H9 (cell line): Measurements from ENCODE around the gene TMEM233. TPM values are rescaled to one million over a fixed set of nuclear protein-coding genes. Genes with fewer than 3 reads are reported as not detected.

Experiments
- DNase-seq: peaks from one replicate; pipeline ENCODE4 v3.0.0-alpha.2; 2017
- H2AFZ ChIP-seq: one replicate; pipeline ENCODE4 v1.6.1; 2013; ENCODE audit warnings: mild to moderate bottlenecking, low read length, control low read depth, moderate library complexity
- H2AK5ac ChIP-seq: 2 replicates; pipeline ENCODE4 v1.6.1; 2013; ENCODE audit warnings: low read length, control low read depth, mixed read lengths; ENCODE audit not compliant: insufficient read length
- H2BK120ac ChIP-seq: one replicate; pipeline ENCODE4 v1.6.1; 2013; ENCODE audit warnings: low read depth, mild to moderate bottlenecking, low read length, control low read depth, inconsistent platforms; ENCODE audit not compliant: poor library complexity, severe bottlenecking
- H2BK12ac ChIP-seq: 2 replicates; pipeline ENCODE4 v1.6.1; 2013; ENCODE audit warnings: low read length, control low read depth, mixed read lengths, low read depth; ENCODE audit not compliant: insufficient read length
- H2BK15ac ChIP-seq: 2 replicates; pipeline ENCODE4 v1.6.1; 2013; ENCODE audit warnings: low read depth, low read length, control low read depth
- H2BK20ac ChIP-seq: one replicate; pipeline ENCODE4 v1.6.1; 2013; ENCODE audit warnings: low read depth, mild to moderate bottlenecking, low read length, control low read depth, inconsistent platforms; ENCODE audit not compliant: poor library complexity, severe bottlenecking
- H2BK5ac ChIP-seq: 2 replicates; pipeline ENCODE4 v1.6.1; 2013; ENCODE audit warnings: low read length, control low read depth, mixed read lengths; ENCODE audit not compliant: insufficient read length
- H3K14ac ChIP-seq: 2 replicates; pipeline ENCODE4 v1.6.1; 2013; ENCODE audit warnings: low read length, control low read depth; ENCODE audit not compliant: insufficient read depth
- H3K18ac ChIP-seq: 2 replicates; pipeline ENCODE4 v1.6.1; 2013; ENCODE audit warnings: low read depth, mild to moderate bottlenecking, mixed read lengths, low read length, control low read depth; ENCODE audit not compliant: insufficient read length
- H3K23ac ChIP-seq: 2 replicates; pipeline ENCODE4 v1.6.1; 2013; ENCODE audit warnings: low read length, control low read depth, mixed read lengths, low read depth; ENCODE audit not compliant: insufficient read length
- H3K23me2 ChIP-seq: 2 replicates; pipeline ENCODE4 v1.6.1; 2013; ENCODE audit warnings: low read depth, mild to moderate bottlenecking, mixed read lengths, low read length, control low read depth; ENCODE audit not compliant: insufficient read length, poor library complexity, severe bottlenecking
- H3K27ac ChIP-seq: 2 replicates; pipeline ENCODE4 v1.5.1; 2013; ENCODE audit warnings: low read length, control low read depth, mixed read lengths, low read depth; ENCODE audit not compliant: insufficient read length
- H3K27me3 ChIP-seq: 2 replicates; pipeline ENCODE4 v1.6.1; 2013; ENCODE audit warnings: low read length, control low read depth, inconsistent platforms; ENCODE audit not compliant: insufficient read depth
- H3K4ac ChIP-seq: 2 replicates; pipeline ENCODE4 v1.6.1; 2013; ENCODE audit warnings: low read depth, mild to moderate bottlenecking, control low read depth, inconsistent platforms, low read length, moderate library complexity
- H3K4me1 ChIP-seq: 2 replicates; pipeline ENCODE4 v1.6.1; 2013; ENCODE audit warnings: low read length, control low read depth, inconsistent platforms; ENCODE audit not compliant: insufficient read depth
- H3K4me2 ChIP-seq: 2 replicates; pipeline ENCODE4 v1.6.1; 2013; ENCODE audit warnings: low read length, control low read depth, mixed read lengths; ENCODE audit not compliant: insufficient read length, insufficient read depth
- H3K56ac ChIP-seq: 2 replicates; pipeline ENCODE4 v1.6.1; 2013; ENCODE audit warnings: low read depth, mild to moderate bottlenecking, mixed read lengths, low read length, control low read depth; ENCODE audit not compliant: insufficient read length
- H3K79me1 ChIP-seq: 2 replicates; pipeline ENCODE4 v1.6.1; 2013; ENCODE audit warnings: low read depth, mild to moderate bottlenecking, moderate library complexity, low read length, control low read depth, inconsistent platforms; ENCODE audit not compliant: insufficient read depth, poor library complexity, severe bottlenecking
- H3K79me2 ChIP-seq: 2 replicates; pipeline ENCODE4 v1.6.1; 2013; ENCODE audit warnings: low read length, control low read depth, inconsistent platforms; ENCODE audit not compliant: insufficient read depth
- H3K9ac ChIP-seq: 2 replicates; pipeline ENCODE4 v1.6.1; 2013; ENCODE audit warnings: low read length, control low read depth, mixed read lengths; ENCODE audit not compliant: insufficient read length; ENCODE audit errors: extremely low read depth
- H3K9me3 ChIP-seq: one replicate; pipeline ENCODE4 v1.6.1; 2013; ENCODE audit warnings: low read depth, low read length, inconsistent platforms; ENCODE audit not compliant: control insufficient read depth
- H3T11ph ChIP-seq: one replicate; pipeline ENCODE4 v1.6.1; 2013; ENCODE audit warnings: mild to moderate bottlenecking, low read length, control low read depth, inconsistent platforms
- H4K20me1 ChIP-seq: one replicate; pipeline ENCODE4 v1.6.1; 2013; ENCODE audit not compliant: control insufficient read depth, insufficient read length, insufficient read depth
- H4K5ac ChIP-seq: 2 replicates; pipeline ENCODE4 v1.6.1; 2013; ENCODE audit warnings: low read depth, mild to moderate bottlenecking, mixed read lengths, low read length, control low read depth; ENCODE audit not compliant: insufficient read length
- H4K8ac ChIP-seq: replicated peaks from 2 replicates; pipeline ENCODE4 v1.6.1; 2013; ENCODE audit warnings: low read length, control low read depth, mixed read lengths, low read depth; ENCODE audit not compliant: insufficient read length
- H4K91ac ChIP-seq: 2 replicates; pipeline ENCODE4 v1.6.1; 2013; ENCODE audit warnings: low read depth, mild to moderate bottlenecking, moderate library complexity, mixed read lengths, low read length, control low read depth; ENCODE audit not compliant: insufficient read length
- H3K27ac Mint-ChIP-seq, 3 experiments: 2 replicates in 2 of 3; 3 replicates in 1 of 3; pipeline ENCODE4 v1.8.0; 2020 to 2021; ENCODE audit warnings: mixed read lengths in 3 of 3, mild to moderate bottlenecking in 1 of 3, moderate library complexity in 1 of 3
- H3K27me3 Mint-ChIP-seq: 2 replicates; pipeline ENCODE4 v1.8.0; 2021; ENCODE audit warnings: low read depth, mild to moderate bottlenecking, moderate library complexity, mixed read lengths
- H3K36me3 Mint-ChIP-seq, 3 experiments: 2 replicates in 2 of 3; 3 replicates in 1 of 3; pipeline ENCODE4 v1.8.0; 2020 to 2021; ENCODE audit warnings: low read depth in 3 of 3, mixed read lengths in 3 of 3; ENCODE audit not compliant: insufficient read depth in 1 of 3
- H3K4me1 Mint-ChIP-seq, 2 experiments: 2 replicates each; pipeline ENCODE4 v1.8.0; 2020; ENCODE audit warnings: mixed read lengths in 2 of 2
- H3K4me3 Mint-ChIP-seq, 2 experiments: 2 replicates in 1 of 2; 3 replicates in 1 of 2; pipeline ENCODE4 v1.8.0; 2020 to 2021; ENCODE audit warnings: mild to moderate bottlenecking in 2 of 2, mixed read lengths in 2 of 2, moderate library complexity in 1 of 2
- H3K9me3 Mint-ChIP-seq, 2 experiments: 2 replicates in 1 of 2; 3 replicates in 1 of 2; pipeline ENCODE4 v1.8.0; 2020; ENCODE audit warnings: mild to moderate bottlenecking in 2 of 2, mixed read lengths in 2 of 2, moderate library complexity in 1 of 2
- CTCF ChIP-seq: fragments of 200-600 bp; sonication (generic); conservative IDR thresholded peaks from 3 replicates; pipeline ENCODE4 v1.8.0; 2021; ENCODE audit warnings: antibody characterized with exemption, mild to moderate bottlenecking
- WGBS: extraction: QIAGEN DNeasy Blood & Tissue Kit; methylation state at CpG from one replicate; pipeline ENCODE4 v1.1.7; 2013; ENCODE audit warnings: missing lambda C conversion rate, low lambda C conversion rate, mixed read lengths; ENCODE audit not compliant: insufficient read length; ENCODE audit errors: extremely low coverage; 5-methylcytosine and 5-hydroxymethylcytosine counted together
- total RNA-seq: library from RNA; stranded (reverse); gene quantifications from 2 replicates; pipeline ENCODE4 v1.2.1, GENCODE V29; 2021

The TMEM233 gene
- total RNA-seq, 1 experiment from 2014 or later = not detected

GRCh38 chr12:119687406-119687805 is 93.8 kb downstream of the TMEM233 start:
- Histone ChIP-seq H3K9me3 (no peaks in the 10 kb centered on the region), H3K27ac (no peak overlapping the region), H2AK5ac (no peak overlapping the region), H3K14ac (no peak overlapping the region; the same call in 1 of the 2 replicates), H2BK15ac (no peak overlapping the region), H3K79me1 (no peaks in the 10 kb centered on the region), H3K4me2 (no peak overlapping the region), H2BK20ac (no peak overlapping the region), H3K18ac (no peak overlapping the region), H4K20me1 (no peaks in the 10 kb centered on the region), H3K23ac (no peak overlapping the region), H3T11ph (no peak overlapping the region), H2BK12ac (no peak overlapping the region), H2BK120ac (no peak overlapping the region), H3K23me2 (no peaks in the 10 kb centered on the region), H3K9ac (no peak overlapping the region), H3K27me3 (no peaks in the 10 kb centered on the region), H3K4me1 (no peaks in the 10 kb centered on the region), H3K4ac (no peak overlapping the region), H4K8ac (no peak overlapping the region), H4K91ac (no peak overlapping the region), H4K5ac (no peak overlapping the region), H3K56ac (no peak overlapping the region), H3K79me2 (no peaks in the 10 kb centered on the region), H2AFZ (no peak overlapping the region), H2BK5ac (no peak overlapping the region)
- Mint-ChIP-seq H3K4me1 (peaks cover 5% of the 10 kb centered on the region in 2 experiments; a peak in 2 of 4 replicates), H3K27ac (no peak overlapping the region; a peak in 1 of 7 replicates), H3K9me3 (peaks cover 0 to 2% of the 10 kb centered on the region in 2 experiments; a peak in 1 of 5 replicates), H3K4me3 (no peak overlapping the region), H3K27me3 (no peaks in the 10 kb centered on the region), H3K36me3 (peaks cover 12 to 50% (median 41%) of the 10 kb centered on the region in 3 experiments; a peak in 6 of 7 replicates)
- DNase-seq = no peak
- WGBS = no CpG with 5 or more reads among the region's 14 CpGs
- TF ChIP-seq CTCF = no peak
